LNCAP (cell line): ENCODE data around the gene SMC3.

Source experiments
- TF ChIP-seq, protein P1 (sequence below): fragments of 450-650 bp; IDR thresholded peaks from 2 replicates; pipeline ENCODE4 v1.5.1; 2017; ENCODE audit warnings: mild to moderate bottlenecking

SMC3 gene

DNA sequence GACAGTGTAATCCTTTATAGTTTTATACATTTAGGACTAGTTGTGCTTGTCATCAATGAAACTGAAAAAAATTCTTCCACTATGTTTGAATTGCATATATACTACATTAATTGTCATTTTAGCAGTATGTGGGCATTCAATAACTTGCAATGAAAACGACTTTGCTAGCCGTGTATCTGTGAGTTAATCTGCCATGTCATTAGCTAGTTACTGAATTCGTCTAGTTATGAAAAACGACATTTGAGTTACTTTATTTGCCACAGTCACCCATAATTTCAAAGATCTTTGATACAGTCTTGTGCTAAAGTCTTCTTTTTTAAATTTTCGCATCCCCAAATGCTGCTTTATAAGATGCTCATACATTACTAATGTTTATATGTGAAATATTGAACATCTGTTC is 18.3 kb upstream of the SMC3 start:
- TF ChIP-seq, protein P1, sequence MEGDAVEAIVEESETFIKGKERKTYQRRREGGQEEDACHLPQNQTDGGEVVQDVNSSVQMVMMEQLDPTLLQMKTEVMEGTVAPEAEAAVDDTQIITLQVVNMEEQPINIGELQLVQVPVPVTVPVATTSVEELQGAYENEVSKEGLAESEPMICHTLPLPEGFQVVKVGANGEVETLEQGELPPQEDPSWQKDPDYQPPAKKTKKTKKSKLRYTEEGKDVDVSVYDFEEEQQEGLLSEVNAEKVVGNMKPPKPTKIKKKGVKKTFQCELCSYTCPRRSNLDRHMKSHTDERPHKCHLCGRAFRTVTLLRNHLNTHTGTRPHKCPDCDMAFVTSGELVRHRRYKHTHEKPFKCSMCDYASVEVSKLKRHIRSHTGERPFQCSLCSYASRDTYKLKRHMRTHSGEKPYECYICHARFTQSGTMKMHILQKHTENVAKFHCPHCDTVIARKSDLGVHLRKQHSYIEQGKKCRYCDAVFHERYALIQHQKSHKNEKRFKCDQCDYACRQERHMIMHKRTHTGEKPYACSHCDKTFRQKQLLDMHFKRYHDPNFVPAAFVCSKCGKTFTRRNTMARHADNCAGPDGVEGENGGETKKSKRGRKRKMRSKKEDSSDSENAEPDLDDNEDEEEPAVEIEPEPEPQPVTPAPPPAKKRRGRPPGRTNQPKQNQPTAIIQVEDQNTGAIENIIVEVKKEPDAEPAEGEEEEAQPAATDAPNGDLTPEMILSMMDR: no peak

DNA sequence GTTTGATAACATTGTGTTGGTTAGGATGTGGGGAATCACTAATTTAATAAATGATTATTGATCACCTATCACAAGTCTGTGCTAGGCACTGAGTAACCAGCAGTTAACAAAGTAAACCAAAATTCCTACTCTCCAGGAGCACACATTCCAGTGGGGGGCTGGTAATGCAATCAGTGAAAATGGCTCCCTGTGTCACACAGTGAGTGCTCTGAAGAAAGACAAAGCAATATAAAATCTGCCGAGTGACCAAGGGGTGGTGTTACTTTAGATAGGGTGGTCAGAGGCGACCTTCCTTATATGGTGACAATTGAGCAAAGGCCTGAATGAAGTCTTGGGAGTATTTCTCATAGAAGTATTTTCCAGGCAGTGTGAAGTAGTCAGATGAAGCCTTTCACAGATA is 13.6 kb upstream of the SMC3 start:
- TF ChIP-seq, protein P1: no peak

DNA sequence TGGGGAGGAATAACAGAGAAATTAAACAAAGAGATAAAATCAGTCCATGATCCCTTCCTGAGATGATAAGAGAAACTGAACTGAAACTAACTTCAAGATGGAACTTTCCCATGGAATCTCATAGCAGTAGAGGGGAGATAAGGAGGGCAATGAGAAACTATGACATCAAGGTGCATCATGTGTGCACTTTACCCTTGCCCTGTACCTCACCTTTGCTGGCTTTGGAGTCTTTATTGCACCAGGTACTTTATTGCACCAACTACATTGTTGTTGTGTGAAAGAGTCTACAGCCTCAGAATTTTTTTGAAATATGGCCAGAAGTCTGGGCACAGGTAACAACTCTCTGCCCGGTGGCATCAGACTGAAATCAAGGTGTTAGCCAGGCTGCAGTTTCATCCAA is 11.2 kb upstream of the SMC3 start:
- TF ChIP-seq, protein P1: no peak

DNA sequence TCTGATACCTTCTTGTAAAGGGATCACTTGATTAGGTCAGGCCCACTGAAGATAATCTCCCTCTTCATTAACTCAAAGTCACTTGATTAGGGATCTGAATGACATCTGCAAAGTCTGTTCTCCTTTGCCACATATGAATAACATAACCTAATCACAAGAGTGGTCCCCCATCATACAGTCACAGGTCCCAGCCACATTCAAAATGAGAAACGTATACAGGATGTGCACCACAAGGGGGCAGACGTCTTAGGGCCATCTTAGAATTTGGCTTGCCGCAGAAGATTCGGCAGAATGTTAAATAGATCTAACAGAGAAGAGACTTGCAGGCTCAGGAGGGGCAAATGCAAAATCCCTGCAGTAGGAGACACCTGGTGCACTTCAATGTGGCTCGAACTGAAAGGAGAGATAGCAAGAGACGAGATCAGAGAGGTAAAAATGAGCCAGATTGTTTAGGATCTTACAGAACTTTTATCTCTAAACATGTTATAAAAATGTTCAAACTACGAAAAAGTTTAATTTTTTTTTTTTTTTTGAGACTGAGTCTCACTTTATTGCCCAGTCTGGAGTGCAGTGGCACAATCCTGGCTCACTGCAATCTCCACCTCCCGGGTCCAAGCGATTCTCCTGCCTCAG is 10.4 kb upstream of the SMC3 start:
- TF ChIP-seq, protein P1: peak; percentile 86

DNA sequence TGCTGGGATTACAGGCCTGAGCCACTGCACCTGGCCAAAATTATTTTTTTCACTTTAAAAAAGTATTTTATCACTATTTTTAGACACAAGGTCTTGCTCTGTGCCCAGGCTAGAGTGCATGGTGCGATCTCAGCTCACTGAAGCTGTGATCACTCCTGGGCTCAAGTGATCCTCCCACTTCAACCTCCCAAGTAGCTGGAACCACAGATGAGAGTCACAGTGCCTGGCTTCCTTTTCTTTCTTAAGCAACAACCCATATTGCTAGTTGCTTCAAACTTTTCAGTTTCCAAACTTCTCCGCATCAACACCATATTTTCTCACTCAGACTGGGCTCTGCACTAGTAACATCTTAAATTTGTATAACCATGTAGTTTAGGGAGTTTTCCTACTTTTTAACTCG is 9.5 kb upstream of the SMC3 start:
- TF ChIP-seq, protein P1: no peak

DNA sequence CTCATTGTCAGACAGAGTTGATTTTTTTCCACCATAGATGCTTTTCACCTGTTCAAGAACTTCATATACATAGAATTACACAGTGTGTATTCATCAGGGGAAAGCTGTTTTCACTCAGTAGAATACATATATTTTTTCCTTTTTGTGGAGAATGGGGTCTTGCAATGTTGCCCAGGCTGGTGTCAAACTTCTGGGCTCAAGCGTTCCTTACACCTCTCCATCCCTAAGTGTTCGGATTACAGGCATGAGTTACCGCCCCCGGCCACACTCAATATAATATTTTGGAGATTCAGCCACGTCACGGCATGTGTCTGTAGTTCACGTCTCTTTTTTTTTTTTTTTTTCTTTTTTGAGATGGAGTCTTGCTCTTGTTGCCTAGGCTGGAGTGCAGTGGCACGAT is 7.5 kb upstream of the SMC3 start:
- TF ChIP-seq, protein P1: no peak

DNA sequence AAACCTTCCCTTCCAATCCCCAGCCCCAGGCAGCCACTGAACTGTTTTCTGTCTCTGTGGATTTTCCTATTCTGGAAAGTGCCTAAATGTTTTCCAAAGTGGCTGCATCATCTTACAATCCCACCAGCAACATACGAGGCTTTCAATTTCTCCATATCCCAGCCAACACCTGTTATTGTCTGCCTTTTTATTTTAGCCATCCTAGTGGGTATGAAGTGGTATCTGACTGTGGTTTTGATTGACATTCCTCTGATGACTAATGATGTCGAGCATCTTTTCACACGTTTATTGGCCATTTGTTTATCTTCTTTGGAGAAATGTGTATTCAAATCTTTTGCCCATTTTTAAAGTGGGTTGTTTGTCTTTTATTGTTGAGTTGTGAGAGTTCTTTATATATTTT is 6.2 kb upstream of the SMC3 start:
- TF ChIP-seq, protein P1: no peak

DNA sequence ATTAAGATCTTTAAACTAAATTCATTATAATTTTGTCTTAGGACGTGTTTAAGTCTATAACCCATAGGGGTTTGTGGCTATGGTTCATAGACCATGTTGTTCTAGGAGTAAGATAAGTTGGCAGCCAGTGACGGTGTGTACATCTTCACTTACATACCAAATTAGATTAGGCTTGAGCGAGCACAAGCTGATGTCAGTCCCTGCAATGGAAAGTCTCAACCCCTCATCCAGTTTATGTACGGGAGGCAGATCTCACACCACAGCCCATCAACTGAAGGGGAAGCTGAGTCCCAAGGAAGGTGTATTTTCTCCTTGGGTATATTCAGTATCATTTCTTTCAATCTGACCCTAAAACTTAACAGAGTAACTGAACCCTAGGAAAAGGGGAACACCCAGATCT is 5.1 kb upstream of the SMC3 start:
- TF ChIP-seq, protein P1: no peak
